Testis (tissue), 3 donors: ENCODE data around the gene SENP2. TPM values are rescaled to one million over a fixed set of nuclear protein-coding genes. Genes with fewer than 3 reads are reported as not detected.
A peak's percentile ranks its signal among the peaks of the same experiment; 100 is the strongest.

ENCODE experiments used
- DNase-seq: peaks from one replicate; pipeline ENCODE4 v3.0.0-alpha.2; 2019
- H3K27ac ChIP-seq, 2 donors: fragments of 200-600 bp; sonication (generic); one replicate each; pipeline ENCODE4 v1.5.1; 2019
- H3K27me3 ChIP-seq: fragments of 200-600 bp; sonication (generic); one replicate; pipeline ENCODE4 v1.5.1; 2019
- H3K36me3 ChIP-seq: fragments of 200-600 bp; sonication (generic); one replicate; pipeline ENCODE4 v1.5.1; 2017; ENCODE audit warnings: low read depth; ENCODE audit errors: missing control alignments
- H3K4me1 ChIP-seq: fragments of 200-600 bp; sonication (generic); one replicate; pipeline ENCODE4 v1.5.1; 2019
- H3K4me3 ChIP-seq, 2 donors: fragments of 200-600 bp; sonication (generic); one replicate each; pipeline ENCODE4 v1.5.1; 2017 to 2019
- H3K9me3 ChIP-seq: fragments of 200-600 bp; sonication (generic); one replicate; pipeline ENCODE4 v1.5.1; 2017
- POLR2A ChIP-seq: fragments of 450-650 bp; IDR thresholded peaks from one replicate; pipeline ENCODE4 v1.6.1; 2017; ENCODE audit warnings: antibody characterized with exemption, mild to moderate bottlenecking, moderate library complexity
- WGBS, 2 donors: methylation state at CpG; one replicate each; pipeline ENCODE4 v1.1.5; 2018; 5-methylcytosine and 5-hydroxymethylcytosine counted together
- intact Hi-C: fragments of 100-400 bp; cut with DNase I; formaldehyde crosslinking; loops from one replicate; pipeline ENCODE4 v1.15.1; 2023; ENCODE audit warnings: low total_unique reads
- polyA plus RNA-seq: library from polyadenylated mRNA; stranded (reverse); fragments of 350-450 nt; fragmentation: Illumina TruSeq; extraction: RNeasy Lipid Tissue Mini Kit (QIAGEN cat#74804); gene quantifications from one replicate; pipeline ENCODE4 v1.2.3, GENCODE V29; 2014; ENCODE audit warnings: low read depth, low replicate concordance; ENCODE audit not compliant: insufficient read depth
- total RNA-seq, 2 donors: library from RNA; depleted of rRNA; stranded (reverse); fragments of >200 nt; gene quantifications; one replicate each; pipeline ENCODE4 v1.2.3, GENCODE V29; 2016
- TF ChIP-seq, protein P1 (sequence below), 3 experiments: fragments of 450-650 bp in 2 of 3; fragments of 200-600 bp in 1 of 3; sonication (generic) in 1 of 3; IDR thresholded peaks; one replicate each; pipeline ENCODE4 v1.5.1; 2016 to 2019; ENCODE audit warnings: antibody characterized with exemption in 3 of 3, mild to moderate bottlenecking in 2 of 3, moderate library complexity in 1 of 3

The SENP2 gene
- total and polyA plus RNA-seq, 3 donors from 2014 or later, result 56.7 to 146 (median 88.1) TPM

DNA sequence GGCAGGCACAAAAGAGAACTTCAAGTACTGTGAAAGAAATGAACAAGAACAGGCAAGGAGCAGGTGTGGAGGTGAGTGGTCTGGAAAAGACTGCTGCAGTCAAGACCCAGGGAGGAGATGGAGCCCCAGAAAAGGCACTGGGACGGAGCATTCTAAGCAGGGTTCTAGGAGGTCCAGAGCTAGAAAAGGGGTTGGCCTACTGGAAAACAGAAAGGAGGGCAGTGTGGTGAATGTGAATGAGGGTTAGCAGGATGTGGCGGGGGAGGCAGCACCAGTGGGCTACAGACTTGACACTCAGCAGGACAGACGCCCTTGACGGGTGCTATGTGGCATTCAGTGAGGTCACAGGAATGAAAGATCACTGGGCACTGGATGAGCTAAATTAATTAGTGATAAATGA, 75.7 kb downstream of the SENP2 start:
- TF ChIP-seq, protein P1, sequence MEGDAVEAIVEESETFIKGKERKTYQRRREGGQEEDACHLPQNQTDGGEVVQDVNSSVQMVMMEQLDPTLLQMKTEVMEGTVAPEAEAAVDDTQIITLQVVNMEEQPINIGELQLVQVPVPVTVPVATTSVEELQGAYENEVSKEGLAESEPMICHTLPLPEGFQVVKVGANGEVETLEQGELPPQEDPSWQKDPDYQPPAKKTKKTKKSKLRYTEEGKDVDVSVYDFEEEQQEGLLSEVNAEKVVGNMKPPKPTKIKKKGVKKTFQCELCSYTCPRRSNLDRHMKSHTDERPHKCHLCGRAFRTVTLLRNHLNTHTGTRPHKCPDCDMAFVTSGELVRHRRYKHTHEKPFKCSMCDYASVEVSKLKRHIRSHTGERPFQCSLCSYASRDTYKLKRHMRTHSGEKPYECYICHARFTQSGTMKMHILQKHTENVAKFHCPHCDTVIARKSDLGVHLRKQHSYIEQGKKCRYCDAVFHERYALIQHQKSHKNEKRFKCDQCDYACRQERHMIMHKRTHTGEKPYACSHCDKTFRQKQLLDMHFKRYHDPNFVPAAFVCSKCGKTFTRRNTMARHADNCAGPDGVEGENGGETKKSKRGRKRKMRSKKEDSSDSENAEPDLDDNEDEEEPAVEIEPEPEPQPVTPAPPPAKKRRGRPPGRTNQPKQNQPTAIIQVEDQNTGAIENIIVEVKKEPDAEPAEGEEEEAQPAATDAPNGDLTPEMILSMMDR (IDR thresholded peaks at IDR 0.05), result no peak
- no peak for TF ChIP-seq POLR2A
- no peak overlapping the region for H3K27ac ChIP-seq
- intact Hi-C loops, result loop anchor here (10.0 kb wide), 1 partner anchor 103 kb away; no protein-coding TSS in a partner anchor
- WGBS, 2 donors, result 86 to 93% methylated on average over 4 of the region's 4 CpGs
- peaks cover 23% of the 10 kb centered on the region for H3K4me1 ChIP-seq
- no peak overlapping the region for H3K4me3 ChIP-seq
- DNase-seq, result no peak
- no peaks in the 10 kb centered on the region for H3K9me3 ChIP-seq
- H3K27me3 ChIP-seq, result no peaks in the 10 kb centered on the region
- no peaks in the 10 kb centered on the region for H3K36me3 ChIP-seq

DNA sequence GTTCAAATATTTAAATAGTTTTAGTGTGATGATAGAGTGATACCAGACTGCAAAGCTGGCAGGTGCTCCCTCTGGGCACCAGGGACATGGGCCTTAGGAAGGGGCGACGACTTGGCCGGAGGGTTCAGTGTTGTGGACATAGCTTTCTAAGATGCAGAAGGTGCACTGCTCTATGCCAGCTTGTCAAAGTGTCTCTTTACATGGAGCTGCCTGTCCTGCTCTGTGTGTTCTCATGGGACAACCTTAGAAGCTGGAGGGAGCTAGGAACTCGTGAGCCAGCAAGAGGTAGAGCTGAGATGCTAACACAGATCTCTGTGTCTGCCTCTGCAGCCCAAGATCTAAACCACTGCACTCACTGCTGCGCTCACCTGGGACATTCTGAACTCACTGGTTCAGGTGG, 77.8 kb downstream of the SENP2 start:
- H3K4me1 ChIP-seq, result peaks cover 14% of the 10 kb centered on the region
- no peak for DNase-seq
- intact Hi-C loops, result loop anchor here (10.0 kb wide), 1 partner anchor 101 kb away; no protein-coding TSS in a partner anchor
- no peaks in the 10 kb centered on the region for H3K36me3 ChIP-seq
- no peak overlapping the region for H3K4me3 ChIP-seq
- H3K27me3 ChIP-seq, result no peaks in the 10 kb centered on the region
- H3K9me3 ChIP-seq, result no peaks in the 10 kb centered on the region
- TF ChIP-seq POLR2A, result no peak
- TF ChIP-seq, protein P1 (IDR thresholded peaks at IDR 0.05), result no peak
- 84 to 94% methylated on average over 5 of the region's 5 CpGs for WGBS, 2 donors
- no peak overlapping the region for H3K27ac ChIP-seq

DNA sequence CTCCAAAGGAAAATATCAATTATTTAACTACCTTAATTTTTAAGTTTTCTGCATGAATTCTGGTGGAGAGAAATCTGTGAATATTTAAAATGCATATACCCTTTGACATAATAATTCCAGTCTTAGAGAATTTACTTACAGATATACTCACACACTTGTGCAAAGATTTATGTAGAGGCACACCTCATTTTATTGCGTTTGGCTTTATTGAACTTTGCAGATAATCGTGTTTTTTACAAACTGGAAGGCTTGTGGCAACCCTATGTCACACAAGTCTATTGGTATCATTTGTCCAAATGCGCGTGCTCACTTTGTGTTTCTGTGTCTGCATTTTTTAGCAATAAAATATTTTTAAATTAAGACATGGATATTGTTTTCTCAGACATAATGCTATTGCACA, 81.5 kb downstream of the SENP2 start:
- no peaks in the 10 kb centered on the region for H3K36me3 ChIP-seq
- H3K27me3 ChIP-seq, result no peaks in the 10 kb centered on the region
- no peak overlapping the region for H3K27ac ChIP-seq
- TF ChIP-seq POLR2A, result no peak
- TF ChIP-seq, protein P1 (IDR thresholded peaks at IDR 0.05), result no peak
- DNase-seq, result no peak
- intact Hi-C loops, result loop anchor here (10.0 kb wide), 1 partner anchor 97 kb away; no protein-coding TSS in a partner anchor
- H3K9me3 ChIP-seq, result no peaks in the 10 kb centered on the region
- H3K4me1 ChIP-seq, result no peaks in the 10 kb centered on the region
- no peak overlapping the region for H3K4me3 ChIP-seq
- WGBS, 2 donors, result 91 to 95% methylated on average over 4 of the region's 4 CpGs

DNA sequence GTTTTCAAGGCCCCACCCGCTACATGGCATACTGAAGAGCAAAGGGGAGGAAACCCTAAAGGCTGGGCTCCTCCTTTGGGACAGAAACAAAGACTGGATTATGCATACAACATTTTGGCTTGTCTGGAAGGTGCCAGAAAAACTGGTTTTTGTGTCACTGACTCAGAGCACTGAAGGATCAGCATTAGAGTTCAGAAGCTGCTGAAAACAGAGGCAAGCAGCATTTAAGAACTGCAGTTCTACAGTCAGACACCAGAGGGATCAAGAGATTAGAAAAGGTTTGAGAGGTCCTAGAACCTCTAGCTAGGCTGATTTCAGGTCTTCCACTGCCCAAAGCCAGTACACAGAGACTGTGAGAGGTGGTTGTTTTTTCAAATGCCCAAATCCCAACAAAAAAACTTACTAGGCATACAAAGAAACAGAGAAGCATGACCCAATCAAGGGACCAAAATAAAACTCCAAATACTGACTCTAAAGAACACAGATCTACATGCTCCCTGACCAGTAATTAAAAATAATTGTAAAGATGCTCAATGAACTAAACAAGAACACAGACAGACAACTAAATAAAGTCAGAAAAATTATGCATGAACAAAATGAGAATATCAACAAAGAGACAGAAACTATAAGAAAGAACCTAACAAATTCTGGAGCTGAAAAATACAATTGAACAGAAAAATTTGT, 91.2 kb downstream of the SENP2 start:
- H3K27ac ChIP-seq, result no peak overlapping the region

More for the DNA sequence above, 91.2 kb downstream of the SENP2 start:
- TF ChIP-seq POLR2A, result no peak
- TF ChIP-seq, protein P1 (IDR thresholded peaks at IDR 0.05), result peak in 2 of 3 experiments; percentile 15 to 33
- H3K9me3 ChIP-seq, result no peaks in the 10 kb centered on the region
- no peaks in the 10 kb centered on the region for H3K27me3 ChIP-seq
- H3K4me3 ChIP-seq, result no peak overlapping the region
- no peak for DNase-seq
- 94 to 97% methylated on average over 1 of the region's 1 CpG for WGBS, 2 donors
- H3K36me3 ChIP-seq, result no peaks in the 10 kb centered on the region
- intact Hi-C loops, result no loop called here
- no peaks in the 10 kb centered on the region for H3K4me1 ChIP-seq
